WTC11 (cell line): ENCODE data around the gene PIGK.

Experiments
- ATF3 ChIP-seq: sonication (generic); formaldehyde crosslinking; conservative IDR thresholded peaks from 2 replicates; pipeline ENCODE4 v1.8.1; 2022; ENCODE audit warnings: mild to moderate bottlenecking, missing genetic modification reagents
- ZNF121 ChIP-seq: sonication (generic); formaldehyde crosslinking; IDR thresholded peaks from 2 replicates; pipeline ENCODE4 v1.8.0; 2023; ENCODE audit warnings: missing genetic modification reagents
- ZNF512 ChIP-seq: sonication (generic); formaldehyde crosslinking; IDR thresholded peaks from 2 replicates; pipeline ENCODE4 v1.8.1; 2022; ENCODE audit warnings: missing genetic modification reagents, borderline replicate concordance
- TF ChIP-seq, protein P1 (sequence below): fragments of 200-600 bp; IDR thresholded peaks from 2 replicates; pipeline ENCODE4 v1.8.0; 2022; ENCODE audit warnings: antibody characterized with exemption
- TF ChIP-seq, protein P2 (sequence below): sonication (generic); formaldehyde crosslinking; IDR thresholded peaks from 2 replicates; pipeline ENCODE4 v1.8.1; 2023; ENCODE audit warnings: mild to moderate bottlenecking, missing genetic modification reagents, moderate library complexity

DNA sequence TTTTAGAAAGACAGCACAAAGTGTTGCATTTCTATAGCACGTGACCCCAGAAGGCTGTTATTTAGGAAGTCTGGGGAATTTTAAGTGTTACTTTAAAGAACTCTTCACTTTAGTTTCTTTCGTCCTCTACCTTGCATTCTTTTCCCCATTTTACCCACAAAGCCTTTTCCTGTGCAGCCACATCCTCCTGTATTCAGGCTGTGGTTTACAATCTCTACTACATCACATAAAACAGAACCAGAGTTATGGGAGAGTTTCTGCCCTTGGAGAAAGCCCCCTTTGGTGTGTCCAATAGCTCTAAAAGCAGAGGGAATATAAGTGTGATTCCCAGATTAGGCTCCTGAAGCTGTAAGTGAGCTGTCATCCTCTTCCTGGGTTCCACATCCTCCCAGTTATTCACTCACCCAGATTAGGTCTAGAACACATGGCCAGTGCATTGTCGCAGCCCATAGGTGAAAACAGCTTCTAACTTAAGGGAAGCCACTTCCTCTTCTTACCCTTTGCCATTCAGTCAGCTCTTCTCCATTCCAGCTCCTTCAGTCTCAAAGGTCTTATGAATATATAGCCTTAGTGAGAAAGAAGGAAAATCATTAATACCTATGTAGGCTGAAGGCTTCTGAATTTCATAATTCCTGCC is 171.1 kb downstream of the PIGK start:
- TF ChIP-seq ZNF121 (no peak), ATF3 (no peak), ZNF512 (CRISPR knock-in tag) (no peak)
- TF ChIP-seq, protein P1, sequence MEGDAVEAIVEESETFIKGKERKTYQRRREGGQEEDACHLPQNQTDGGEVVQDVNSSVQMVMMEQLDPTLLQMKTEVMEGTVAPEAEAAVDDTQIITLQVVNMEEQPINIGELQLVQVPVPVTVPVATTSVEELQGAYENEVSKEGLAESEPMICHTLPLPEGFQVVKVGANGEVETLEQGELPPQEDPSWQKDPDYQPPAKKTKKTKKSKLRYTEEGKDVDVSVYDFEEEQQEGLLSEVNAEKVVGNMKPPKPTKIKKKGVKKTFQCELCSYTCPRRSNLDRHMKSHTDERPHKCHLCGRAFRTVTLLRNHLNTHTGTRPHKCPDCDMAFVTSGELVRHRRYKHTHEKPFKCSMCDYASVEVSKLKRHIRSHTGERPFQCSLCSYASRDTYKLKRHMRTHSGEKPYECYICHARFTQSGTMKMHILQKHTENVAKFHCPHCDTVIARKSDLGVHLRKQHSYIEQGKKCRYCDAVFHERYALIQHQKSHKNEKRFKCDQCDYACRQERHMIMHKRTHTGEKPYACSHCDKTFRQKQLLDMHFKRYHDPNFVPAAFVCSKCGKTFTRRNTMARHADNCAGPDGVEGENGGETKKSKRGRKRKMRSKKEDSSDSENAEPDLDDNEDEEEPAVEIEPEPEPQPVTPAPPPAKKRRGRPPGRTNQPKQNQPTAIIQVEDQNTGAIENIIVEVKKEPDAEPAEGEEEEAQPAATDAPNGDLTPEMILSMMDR, result no peak
- TF ChIP-seq, protein P2, sequence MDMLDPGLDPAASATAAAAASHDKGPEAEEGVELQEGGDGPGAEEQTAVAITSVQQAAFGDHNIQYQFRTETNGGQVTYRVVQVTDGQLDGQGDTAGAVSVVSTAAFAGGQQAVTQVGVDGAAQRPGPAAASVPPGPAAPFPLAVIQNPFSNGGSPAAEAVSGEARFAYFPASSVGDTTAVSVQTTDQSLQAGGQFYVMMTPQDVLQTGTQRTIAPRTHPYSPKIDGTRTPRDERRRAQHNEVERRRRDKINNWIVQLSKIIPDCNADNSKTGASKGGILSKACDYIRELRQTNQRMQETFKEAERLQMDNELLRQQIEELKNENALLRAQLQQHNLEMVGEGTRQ (CRISPR knock-in tag), result no peak
